Suprapubic skin (tissue), 4 donors: ENCODE data around the gene CEPT1. TPM values are rescaled to one million over a fixed set of nuclear protein-coding genes. Genes with fewer than 3 reads are reported as not detected.

Experiments used
- DNase-seq, 2 donors: peaks; one replicate each; pipeline ENCODE4 v3.0.0-alpha.2; 2019; ENCODE audit warnings: low spot score in 2 of 2
- H3K27ac ChIP-seq: fragments of 200-600 bp; sonication (generic); one replicate; pipeline ENCODE4 v1.5.1; 2019
- H3K27me3 ChIP-seq: fragments of 200-600 bp; sonication (generic); one replicate; pipeline ENCODE4 v1.5.1; 2019
- H3K36me3 ChIP-seq: fragments of 200-600 bp; sonication (generic); one replicate; pipeline ENCODE4 v1.5.1; 2019
- H3K4me1 ChIP-seq: fragments of 200-600 bp; sonication (generic); one replicate; pipeline ENCODE4 v1.5.1; 2019
- H3K4me3 ChIP-seq: fragments of 200-600 bp; sonication (generic); one replicate; pipeline ENCODE4 v1.5.1; 2019; ENCODE audit warnings: mild to moderate bottlenecking
- H3K9me3 ChIP-seq: fragments of 200-600 bp; sonication (generic); one replicate; pipeline ENCODE4 v1.5.1; 2019
- EP300 ChIP-seq: sonication (generic); formaldehyde crosslinking; IDR thresholded peaks from one replicate; pipeline ENCODE4 v1.6.1; 2017; ENCODE audit warnings: antibody characterized with exemption
- POLR2A ChIP-seq, 2 donors: fragments of 450-650 bp; IDR thresholded peaks; one replicate each; pipeline ENCODE4 v1.6.1; 2017; ENCODE audit warnings: antibody characterized with exemption in 2 of 2, mild to moderate bottlenecking in 2 of 2, moderate library complexity in 2 of 2
- POLR2AphosphoS5 ChIP-seq, 3 donors: sonication (generic); formaldehyde crosslinking; IDR thresholded peaks; one replicate each; pipeline ENCODE4 v1.6.1; 2017; ENCODE audit warnings: antibody characterized with exemption in 3 of 3
- whole genome bisulfite sequencing: methylation state at CpG from one replicate; pipeline ENCODE4 v1.1.5; 2018; 5-methylcytosine and 5-hydroxymethylcytosine counted together
- total RNA-seq, 4 donors: library from RNA; depleted of rRNA; stranded (reverse); fragments of >200 nt; gene quantifications; one replicate each; pipeline ENCODE4 v1.1.0, GENCODE V29; 2016
- TF ChIP-seq, protein P1 (sequence below), 2 donors: fragments of 200-600 bp in 1 of 2; fragments of 450-650 bp in 1 of 2; sonication (generic) in 1 of 2; IDR thresholded peaks; one replicate each; pipeline ENCODE4 v1.5.1; 2016 to 2019; ENCODE audit warnings: antibody characterized with exemption in 2 of 2, mild to moderate bottlenecking in 1 of 2, moderate library complexity in 1 of 2

Gene CEPT1
- total RNA-seq, 4 donors from 2014 or later: 29.8 to 50.8 (median 36.9) TPM

GRCh38 chr1:111183308-111184069 lies 43.5 kb downstream of the CEPT1 start:
- TF ChIP-seq POLR2AphosphoS5 (IDR thresholded peaks at IDR 0.05): no peak
- no peak for TF ChIP-seq POLR2A (IDR thresholded peaks at IDR 0.05)
- TF ChIP-seq, protein P1, sequence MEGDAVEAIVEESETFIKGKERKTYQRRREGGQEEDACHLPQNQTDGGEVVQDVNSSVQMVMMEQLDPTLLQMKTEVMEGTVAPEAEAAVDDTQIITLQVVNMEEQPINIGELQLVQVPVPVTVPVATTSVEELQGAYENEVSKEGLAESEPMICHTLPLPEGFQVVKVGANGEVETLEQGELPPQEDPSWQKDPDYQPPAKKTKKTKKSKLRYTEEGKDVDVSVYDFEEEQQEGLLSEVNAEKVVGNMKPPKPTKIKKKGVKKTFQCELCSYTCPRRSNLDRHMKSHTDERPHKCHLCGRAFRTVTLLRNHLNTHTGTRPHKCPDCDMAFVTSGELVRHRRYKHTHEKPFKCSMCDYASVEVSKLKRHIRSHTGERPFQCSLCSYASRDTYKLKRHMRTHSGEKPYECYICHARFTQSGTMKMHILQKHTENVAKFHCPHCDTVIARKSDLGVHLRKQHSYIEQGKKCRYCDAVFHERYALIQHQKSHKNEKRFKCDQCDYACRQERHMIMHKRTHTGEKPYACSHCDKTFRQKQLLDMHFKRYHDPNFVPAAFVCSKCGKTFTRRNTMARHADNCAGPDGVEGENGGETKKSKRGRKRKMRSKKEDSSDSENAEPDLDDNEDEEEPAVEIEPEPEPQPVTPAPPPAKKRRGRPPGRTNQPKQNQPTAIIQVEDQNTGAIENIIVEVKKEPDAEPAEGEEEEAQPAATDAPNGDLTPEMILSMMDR (IDR thresholded peaks at IDR 0.05): no peak
- TF ChIP-seq EP300: no peak
- no peak overlapping the region for H3K4me3 ChIP-seq
- no peaks in the 10 kb centered on the region for H3K27me3 ChIP-seq
- DNase-seq: no peak
- no peaks in the 10 kb centered on the region for H3K9me3 ChIP-seq
- no peak overlapping the region for H3K27ac ChIP-seq
- H3K36me3 ChIP-seq: peaks cover 43% of the 10 kb centered on the region
- H3K4me1 ChIP-seq: peaks cover 9% of the 10 kb centered on the region
- 83% methylated on average over 6 of the region's 6 CpGs for WGBS

DNA sequence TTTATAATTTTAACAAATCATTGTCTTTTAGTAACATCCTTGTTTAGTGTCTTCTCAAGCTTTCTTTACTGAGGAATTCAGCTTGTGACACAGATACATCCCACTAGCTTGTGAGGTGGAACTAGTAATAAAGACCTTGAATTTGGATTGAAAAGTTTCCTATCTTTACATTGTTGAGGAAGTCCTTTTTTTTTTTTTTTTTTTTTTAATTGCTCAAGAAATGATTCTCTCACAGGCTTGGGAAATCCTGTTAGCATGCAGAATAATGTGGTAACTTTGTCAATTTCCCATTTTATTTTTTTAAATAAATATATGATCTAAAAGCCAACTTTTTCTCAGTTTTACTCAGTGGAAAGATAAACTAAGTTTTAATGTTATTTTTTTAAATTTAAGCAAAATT lies 44.6 kb downstream of the CEPT1 start:
- Histone ChIP-seq H3K4me1 (peaks cover 9% of the 10 kb centered on the region), H3K36me3 (peaks cover 47% of the 10 kb centered on the region), H3K4me3 (no peak overlapping the region), H3K9me3 (no peaks in the 10 kb centered on the region), H3K27me3 (no peaks in the 10 kb centered on the region), H3K27ac (no peak overlapping the region)
- TF ChIP-seq, protein P1 (IDR thresholded peaks at IDR 0.05): no peak
- TF ChIP-seq EP300: no peak
- TF ChIP-seq POLR2A (IDR thresholded peaks at IDR 0.05): no peak
- no peak for TF ChIP-seq POLR2AphosphoS5 (IDR thresholded peaks at IDR 0.05)
- no peak for DNase-seq

GRCh38 chr1:111190931-111191451 lies 51.0 kb downstream of the CEPT1 start:
- DNase-seq: no peak
- Histone ChIP-seq H3K27me3 (no peaks in the 10 kb centered on the region), H3K4me1 (peaks cover 47% of the 10 kb centered on the region), H3K9me3 (no peaks in the 10 kb centered on the region), H3K27ac (peak overlapping the region; percentile 51), H3K36me3 (peaks cover 35% of the 10 kb centered on the region), H3K4me3 (no peak overlapping the region)
- 65% methylated on average over 2 of the region's 2 CpGs for WGBS
- TF ChIP-seq, protein P1 (IDR thresholded peaks at IDR 0.05): no peak
- no peak for TF ChIP-seq POLR2A (IDR thresholded peaks at IDR 0.05)
- TF ChIP-seq POLR2AphosphoS5 (IDR thresholded peaks at IDR 0.05): no peak
- no peak for TF ChIP-seq EP300

DNA sequence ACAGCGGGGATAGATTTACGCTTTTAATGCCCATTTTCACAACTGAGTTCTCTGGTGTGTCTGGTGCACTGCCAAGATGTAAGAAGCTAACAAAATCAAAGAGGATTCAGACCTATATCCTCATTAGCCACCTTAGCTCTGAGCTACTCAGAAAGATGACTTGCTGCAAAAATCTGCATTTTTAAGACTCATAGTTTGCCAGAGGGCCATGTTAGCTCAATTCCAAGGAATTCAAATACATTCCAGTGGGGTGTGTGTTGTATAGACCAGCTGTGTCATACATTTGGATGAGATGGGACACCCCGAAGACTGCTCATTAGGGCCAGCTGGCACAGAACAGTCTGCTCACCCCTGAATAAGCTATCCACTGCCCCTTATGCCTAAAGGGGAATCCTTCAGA lies 51.5 kb downstream of the CEPT1 start:
- DNase-seq: no peak
- no peaks in the 10 kb centered on the region for H3K9me3 ChIP-seq
- H3K27ac ChIP-seq: peak overlapping the region; percentile 51
- H3K27me3 ChIP-seq: no peaks in the 10 kb centered on the region
- H3K4me3 ChIP-seq: no peak overlapping the region
- peaks cover 30% of the 10 kb centered on the region for H3K36me3 ChIP-seq
- H3K4me1 ChIP-seq: peaks cover 47% of the 10 kb centered on the region
- TF ChIP-seq EP300 (no peak), POLR2A (IDR thresholded peaks at IDR 0.05) (no peak), POLR2AphosphoS5 (IDR thresholded peaks at IDR 0.05) (no peak)
- TF ChIP-seq, protein P1 (IDR thresholded peaks at IDR 0.05): no peak
- WGBS: 57% methylated on average over 3 of the region's 3 CpGs

GRCh38 chr1:111192074-111192473 lies 52.1 kb downstream of the CEPT1 start:
- H3K36me3 ChIP-seq: peaks cover 28% of the 10 kb centered on the region
- H3K9me3 ChIP-seq: no peaks in the 10 kb centered on the region
- 100% methylated on average over 4 of the region's 5 CpGs for WGBS
- peak overlapping the region; percentile 51 for H3K27ac ChIP-seq
- TF ChIP-seq EP300: no peak
- TF ChIP-seq POLR2A (IDR thresholded peaks at IDR 0.05): no peak
- no peak for TF ChIP-seq POLR2AphosphoS5 (IDR thresholded peaks at IDR 0.05)
- TF ChIP-seq, protein P1 (IDR thresholded peaks at IDR 0.05): no peak
- no peaks in the 10 kb centered on the region for H3K27me3 ChIP-seq
- H3K4me1 ChIP-seq: peaks cover 47% of the 10 kb centered on the region
- no peak for DNase-seq
- H3K4me3 ChIP-seq: no peak overlapping the region
